OCI-LY3 (cell line): Measurements from ENCODE around the gene LGMN.

Experiments
- EZH2phosphoT487 ChIP-seq: fragments of 200-600 bp; shearing (Covaris generic); IDR thresholded peaks from 2 replicates; pipeline ENCODE4 v1.6.1; 2018; ENCODE audit warnings: antibody characterized with exemption, mixed run types, low read depth
- TF ChIP-seq, protein P1 (sequence below): fragments of 200-600, 300-600 bp; sonication (generic); IDR thresholded peaks from 2 replicates; pipeline ENCODE4 v1.5.1; 2014; ENCODE audit warnings: antibody characterized with exemption, low read length, low read depth

DNA sequence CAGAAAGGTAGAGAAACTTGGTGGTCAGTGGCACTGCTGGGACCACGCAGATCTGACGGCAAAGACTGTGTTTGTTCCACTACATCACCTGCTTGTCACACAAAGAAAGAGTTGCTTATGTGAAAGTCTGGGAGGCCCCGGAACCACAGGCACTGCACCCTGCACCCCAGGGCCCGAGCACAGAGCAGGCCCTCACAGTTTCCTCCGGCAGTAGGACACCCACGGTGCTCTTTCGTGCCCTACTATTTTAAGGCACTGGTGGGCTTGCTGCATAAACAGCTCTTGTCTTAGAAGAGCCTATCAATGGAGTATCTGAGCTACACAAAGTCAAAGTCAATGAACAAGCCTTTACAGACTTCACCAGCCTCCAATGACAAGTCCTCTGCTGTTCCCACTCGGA lies 8.0 kb downstream of the LGMN start:
- TF ChIP-seq, protein P1, sequence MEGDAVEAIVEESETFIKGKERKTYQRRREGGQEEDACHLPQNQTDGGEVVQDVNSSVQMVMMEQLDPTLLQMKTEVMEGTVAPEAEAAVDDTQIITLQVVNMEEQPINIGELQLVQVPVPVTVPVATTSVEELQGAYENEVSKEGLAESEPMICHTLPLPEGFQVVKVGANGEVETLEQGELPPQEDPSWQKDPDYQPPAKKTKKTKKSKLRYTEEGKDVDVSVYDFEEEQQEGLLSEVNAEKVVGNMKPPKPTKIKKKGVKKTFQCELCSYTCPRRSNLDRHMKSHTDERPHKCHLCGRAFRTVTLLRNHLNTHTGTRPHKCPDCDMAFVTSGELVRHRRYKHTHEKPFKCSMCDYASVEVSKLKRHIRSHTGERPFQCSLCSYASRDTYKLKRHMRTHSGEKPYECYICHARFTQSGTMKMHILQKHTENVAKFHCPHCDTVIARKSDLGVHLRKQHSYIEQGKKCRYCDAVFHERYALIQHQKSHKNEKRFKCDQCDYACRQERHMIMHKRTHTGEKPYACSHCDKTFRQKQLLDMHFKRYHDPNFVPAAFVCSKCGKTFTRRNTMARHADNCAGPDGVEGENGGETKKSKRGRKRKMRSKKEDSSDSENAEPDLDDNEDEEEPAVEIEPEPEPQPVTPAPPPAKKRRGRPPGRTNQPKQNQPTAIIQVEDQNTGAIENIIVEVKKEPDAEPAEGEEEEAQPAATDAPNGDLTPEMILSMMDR: no peak
- TF ChIP-seq EZH2phosphoT487: no peak
